ENCODE results near the gene AADACL4. TPM values are rescaled to one million over a fixed set of nuclear protein-coding genes. Genes with fewer than 3 reads are reported as not detected.

AADACL4 gene
- total RNA-seq, 1 donor from 2014 or later = not detected

DNA sequence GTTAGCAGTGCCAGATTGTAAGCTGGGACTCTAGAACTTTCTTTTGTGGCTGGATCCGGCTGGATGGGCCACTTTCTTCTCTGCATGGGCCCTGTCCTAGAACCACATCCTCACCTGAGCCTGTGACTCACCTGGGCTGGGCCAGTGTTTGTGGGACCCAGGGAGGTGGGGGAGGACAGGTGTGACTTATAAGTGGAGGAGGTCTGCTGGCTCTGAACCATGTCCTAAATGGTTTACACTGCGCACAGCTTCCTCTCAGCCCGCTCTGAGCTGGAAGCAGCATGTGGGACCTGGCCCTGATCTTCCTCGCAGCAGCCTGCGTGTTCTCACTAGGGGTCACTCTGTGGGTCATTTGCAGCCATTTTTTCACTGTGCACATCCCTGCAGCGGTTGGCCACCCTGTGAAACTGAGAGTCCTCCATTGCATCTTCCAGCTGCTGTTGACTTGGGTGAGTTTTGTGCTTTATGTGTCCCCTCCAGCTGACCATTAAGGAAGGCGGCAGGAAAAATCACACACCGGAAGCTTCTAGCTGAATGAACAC lies 72.1 kb downstream of the AADACL4 start, which contains the start of gene AADACL3:
TSS of gene AADACL3 (plus strand) at position 215 of the 542 bp plus-strand sequence. CDS start at position 282, 67 bp downstream.
- H3K9me3 ChIP-seq = no peaks in the 10 kb centered on the region
- H3K4me3 ChIP-seq = no peak within 1 kb of the TSS
- H3K4me1 ChIP-seq = no peaks in the 10 kb centered on the region
- ATAC-seq = no peak
- H3K27ac ChIP-seq = no peak within 1 kb of the TSS
- H3K36me3 ChIP-seq = no peaks in the 10 kb centered on the region
- TF ChIP-seq, protein P1, sequence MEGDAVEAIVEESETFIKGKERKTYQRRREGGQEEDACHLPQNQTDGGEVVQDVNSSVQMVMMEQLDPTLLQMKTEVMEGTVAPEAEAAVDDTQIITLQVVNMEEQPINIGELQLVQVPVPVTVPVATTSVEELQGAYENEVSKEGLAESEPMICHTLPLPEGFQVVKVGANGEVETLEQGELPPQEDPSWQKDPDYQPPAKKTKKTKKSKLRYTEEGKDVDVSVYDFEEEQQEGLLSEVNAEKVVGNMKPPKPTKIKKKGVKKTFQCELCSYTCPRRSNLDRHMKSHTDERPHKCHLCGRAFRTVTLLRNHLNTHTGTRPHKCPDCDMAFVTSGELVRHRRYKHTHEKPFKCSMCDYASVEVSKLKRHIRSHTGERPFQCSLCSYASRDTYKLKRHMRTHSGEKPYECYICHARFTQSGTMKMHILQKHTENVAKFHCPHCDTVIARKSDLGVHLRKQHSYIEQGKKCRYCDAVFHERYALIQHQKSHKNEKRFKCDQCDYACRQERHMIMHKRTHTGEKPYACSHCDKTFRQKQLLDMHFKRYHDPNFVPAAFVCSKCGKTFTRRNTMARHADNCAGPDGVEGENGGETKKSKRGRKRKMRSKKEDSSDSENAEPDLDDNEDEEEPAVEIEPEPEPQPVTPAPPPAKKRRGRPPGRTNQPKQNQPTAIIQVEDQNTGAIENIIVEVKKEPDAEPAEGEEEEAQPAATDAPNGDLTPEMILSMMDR (IDR thresholded peaks at IDR 0.05) = no peak
- no peak for DNase-seq
- intact Hi-C loops (cut with DNase I) = no loop called here
- H3K27me3 ChIP-seq = no peaks in the 10 kb centered on the region

Other genes starting within 250 kb of the AADACL4 start
- gene DHRS3, start 25.9 kb upstream of the AADACL4 start, total RNA-seq = 106 TPM
- not detected for gene AADACL3, start 72.0 kb downstream of the AADACL4 start, total RNA-seq
- not detected for gene CFAP107, start 102.1 kb downstream of the AADACL4 start, total RNA-seq
- not detected for gene PRAMEF12, start 129.7 kb downstream of the AADACL4 start, total RNA-seq
- not detected for gene PRAMEF1, start 147.3 kb downstream of the AADACL4 start, total RNA-seq
- not detected for gene PRAMEF11, start 187.3 kb downstream of the AADACL4 start, total RNA-seq
- not detected for gene HNRNPCL1, start 204.6 kb downstream of the AADACL4 start, total RNA-seq
- not detected for gene PRAMEF2, start 213.0 kb downstream of the AADACL4 start, total RNA-seq
- gene PRAMEF4, start 242.1 kb downstream of the AADACL4 start, total RNA-seq = not detected